GM18517 (cell line): ENCODE results near the gene SELENOO.

Experiments used
- ATAC-seq: cut with Tn5 transposase; IDR thresholded peaks from one replicate; pipeline ENCODE4 v1.9.1; 2021; ENCODE audit warnings: mild to moderate bottlenecking, moderate library complexity; ENCODE audit not compliant: unreplicated experiment

Gene SELENOO

GRCh38 chr22:50184004-50184901 lies 16.6 kb upstream of the SELENOO start:
- no peak for ATAC-seq

GRCh38 chr22:50184902-50185374 lies 15.9 kb upstream of the SELENOO start:
- no peak for ATAC-seq

- ATAC-seq = no peak
These were observed 15.3 kb upstream of the SELENOO start, which contains the start of gene TRABD for GRCh38 chr22:50185375-50186087. TSS of gene TRABD (plus strand) at chr22:50185913. CDS start at chr22:50193061, 7,148 bp downstream.

GRCh38 chr22:50186181-50186714 lies 14.6 kb upstream of the SELENOO start:
- no peak for ATAC-seq

GRCh38 chr22:50186761-50187523 lies 13.9 kb upstream of the SELENOO start:
- no peak for ATAC-seq

GRCh38 chr22:50188356-50188755 lies 12.5 kb upstream of the SELENOO start:
- ATAC-seq = no peak

GRCh38 chr22:50189184-50189848 lies 11.5 kb upstream of the SELENOO start:
- no peak for ATAC-seq

- no peak for ATAC-seq
These were observed 11.0 kb upstream of the SELENOO start for GRCh38 chr22:50189849-50190181.

- ATAC-seq = no peak
These were observed 10.4 kb upstream of the SELENOO start for GRCh38 chr22:50190182-50190940.

- no peak for ATAC-seq
These were observed 9.7 kb upstream of the SELENOO start for GRCh38 chr22:50190941-50191741.

- ATAC-seq = no peak
These were observed 8.2 kb upstream of the SELENOO start for GRCh38 chr22:50192436-50193204.

GRCh38 chr22:50193621-50194020 lies 7.2 kb upstream of the SELENOO start:
- ATAC-seq = no peak

GRCh38 chr22:50194037-50194805 lies 6.6 kb upstream of the SELENOO start:
- ATAC-seq = no peak

GRCh38 chr22:50196256-50196655 lies 4.6 kb upstream of the SELENOO start:
- no peak for ATAC-seq

GRCh38 chr22:50197000-50197800 lies 3.6 kb upstream of the SELENOO start:
- no peak for ATAC-seq

GRCh38 chr22:50197856-50198623 lies 2.8 kb upstream of the SELENOO start:
- no peak for ATAC-seq
